HG03575 (cell line): Measurements from ENCODE around the gene MUC12.
"Not testable (repeated sequence)": the region's sequence is repeated elsewhere in the genome, so short reads cannot be mapped to it uniquely, and the experiment has no call there.

Experiments
- ATAC-seq: cut with Tn5 transposase; IDR thresholded peaks from one replicate; pipeline ENCODE4 v1.9.1; 2021; ENCODE audit not compliant: unreplicated experiment, insufficient number of reproducible peaks, low FRiP score; ENCODE audit errors: extremely low read depth

Gene MUC12

DNA sequence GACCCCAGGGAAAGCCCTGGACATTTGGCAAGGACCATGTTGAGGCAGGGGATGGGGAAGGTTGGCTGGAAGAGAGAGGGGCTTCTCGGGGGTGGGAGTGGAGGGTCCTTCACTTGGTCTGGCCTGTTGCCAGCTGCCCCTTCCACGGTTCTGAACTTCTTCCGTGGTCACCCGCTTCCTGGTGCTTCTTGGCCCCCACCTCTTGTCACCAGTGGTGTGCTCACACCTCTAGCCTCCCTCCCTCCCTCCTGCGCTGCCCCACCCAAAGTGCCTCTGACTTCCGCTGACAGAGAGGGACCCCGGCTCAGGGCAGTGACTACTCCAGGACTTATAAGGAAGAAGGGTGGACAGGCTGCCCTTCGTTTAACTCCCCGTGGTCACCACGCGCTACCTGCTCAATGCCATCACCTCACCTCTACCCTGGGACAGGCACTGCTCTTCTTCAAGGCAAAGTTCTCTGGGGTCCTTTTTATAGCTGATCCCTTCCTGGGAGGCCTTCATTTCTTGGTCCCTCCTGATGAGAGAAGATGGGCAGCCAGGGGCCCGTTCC is at the start of gene MUC12:
MUC12 (plus strand) TSS at position 500 of the 550 bp plus-strand sequence. CDS start 58 bp downstream, outside the sequence.
- ATAC-seq = no peak

GRCh38 chr7:100919779-100920437 is 49.5 kb upstream of the MUC12 start:
- ATAC-seq = not testable (repeated sequence)

DNA sequence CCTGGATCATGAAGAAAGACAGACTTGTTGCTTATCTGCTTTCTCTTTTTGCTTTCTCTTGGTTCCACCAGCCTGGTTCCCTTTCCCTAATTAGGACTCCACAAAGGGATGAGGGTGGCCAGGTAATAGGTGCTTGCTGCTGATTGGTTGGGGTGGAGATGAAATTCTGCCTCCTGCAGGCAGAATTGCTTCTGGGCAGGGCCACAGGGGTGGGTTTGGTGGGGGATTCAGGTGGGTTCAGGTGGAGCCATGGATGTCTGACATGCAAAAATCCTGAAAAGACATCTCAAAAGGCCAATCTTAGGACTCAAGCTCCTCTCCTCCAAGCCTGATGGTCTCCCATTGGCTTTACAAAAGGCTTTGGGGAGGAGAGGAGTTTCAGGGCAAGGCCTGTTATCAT is 48.3 kb upstream of the MUC12 start:
- no peak for ATAC-seq

DNA sequence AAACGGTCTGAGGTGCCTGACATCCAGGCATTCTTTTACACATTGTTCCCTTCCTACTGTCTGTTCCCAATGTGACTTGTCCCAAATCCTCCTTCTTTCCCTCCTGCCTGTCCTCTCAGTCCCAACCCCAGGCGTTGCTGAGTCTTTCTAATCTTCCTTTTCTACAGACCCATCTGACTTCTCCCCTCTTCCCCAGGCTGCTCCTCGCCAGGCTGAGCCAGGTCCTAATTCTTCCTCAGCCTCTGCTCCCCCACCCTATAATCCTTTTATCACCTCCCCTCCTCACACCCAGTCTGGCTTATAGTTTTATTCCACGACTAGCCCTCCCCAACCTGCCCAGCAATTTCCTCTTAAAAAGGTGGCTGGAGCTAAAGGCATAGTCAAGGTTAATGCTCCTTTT is 45.7 kb upstream of the MUC12 start:
- ATAC-seq = not testable (repeated sequence)

- no peak for ATAC-seq
These were observed 39.6 kb upstream of the MUC12 start for GRCh38 chr7:100929808-100930174.

- ATAC-seq = no peak
These were observed 35.6 kb upstream of the MUC12 start for GRCh38 chr7:100933734-100934133.

- ATAC-seq = not testable (repeated sequence)
These were observed 34.0 kb upstream of the MUC12 start for GRCh38 chr7:100935381-100935780.

- not testable (repeated sequence) for ATAC-seq
These were observed 33.2 kb upstream of the MUC12 start for GRCh38 chr7:100936167-100936566.

GRCh38 chr7:100942045-100942774 is 27.2 kb upstream of the MUC12 start:
- ATAC-seq = no peak

- ATAC-seq = no peak
These were observed 25.7 kb upstream of the MUC12 start for GRCh38 chr7:100943693-100944092.

GRCh38 chr7:100944138-100944537 is 25.2 kb upstream of the MUC12 start:
- no peak for ATAC-seq

DNA sequence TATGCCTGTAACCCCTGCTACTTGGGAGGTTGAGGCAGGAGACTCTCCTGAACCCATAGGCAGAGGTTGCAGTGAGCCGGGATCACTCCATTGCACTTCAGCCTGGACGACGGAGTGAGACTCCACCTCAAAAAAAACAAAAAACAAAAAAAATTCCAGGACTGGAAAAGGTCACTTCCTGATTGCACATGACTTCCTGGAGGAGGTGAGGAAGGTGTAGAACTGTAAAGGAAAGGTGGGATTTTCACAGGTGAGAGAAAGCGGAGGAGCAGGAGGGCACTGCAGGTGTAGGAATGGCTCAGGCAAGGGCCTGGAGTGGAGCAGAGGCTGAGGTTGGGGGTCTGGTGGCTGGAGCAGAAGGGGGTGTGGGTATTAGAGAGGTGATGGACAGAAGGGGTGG is 23.3 kb upstream of the MUC12 start:
- ATAC-seq = no peak

DNA sequence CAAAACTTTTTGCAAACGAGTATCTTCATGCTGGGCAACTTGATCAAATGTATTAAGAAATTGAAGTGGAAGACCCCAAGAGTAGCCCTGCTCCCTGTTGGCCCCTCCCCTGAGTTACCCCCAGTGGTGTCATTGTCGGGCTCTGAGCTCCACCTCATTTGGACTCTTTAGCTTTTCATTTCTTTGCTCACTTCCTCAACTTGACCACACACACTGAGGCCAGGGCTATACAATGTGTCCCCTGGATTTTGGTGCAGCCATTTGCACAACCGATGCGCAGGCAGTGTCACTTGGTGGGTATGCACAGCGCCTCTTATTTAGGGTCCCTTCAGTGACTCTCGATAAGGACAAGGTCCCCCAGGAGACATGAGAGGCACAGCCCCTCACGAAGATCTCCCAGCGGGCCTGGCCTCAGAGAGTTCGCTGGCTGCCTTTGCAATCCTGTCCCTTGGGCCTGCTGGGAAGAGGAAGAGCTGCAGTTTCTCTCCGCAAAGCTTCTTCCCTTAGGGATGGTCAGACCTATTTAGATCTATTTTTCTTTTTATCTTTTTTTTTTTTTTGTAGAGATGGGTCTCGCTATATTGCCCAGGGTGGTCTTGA is 22.5 kb upstream of the MUC12 start:
- no peak for ATAC-seq

- no peak for ATAC-seq
These were observed 21.6 kb upstream of the MUC12 start for GRCh38 chr7:100947792-100948191.

DNA sequence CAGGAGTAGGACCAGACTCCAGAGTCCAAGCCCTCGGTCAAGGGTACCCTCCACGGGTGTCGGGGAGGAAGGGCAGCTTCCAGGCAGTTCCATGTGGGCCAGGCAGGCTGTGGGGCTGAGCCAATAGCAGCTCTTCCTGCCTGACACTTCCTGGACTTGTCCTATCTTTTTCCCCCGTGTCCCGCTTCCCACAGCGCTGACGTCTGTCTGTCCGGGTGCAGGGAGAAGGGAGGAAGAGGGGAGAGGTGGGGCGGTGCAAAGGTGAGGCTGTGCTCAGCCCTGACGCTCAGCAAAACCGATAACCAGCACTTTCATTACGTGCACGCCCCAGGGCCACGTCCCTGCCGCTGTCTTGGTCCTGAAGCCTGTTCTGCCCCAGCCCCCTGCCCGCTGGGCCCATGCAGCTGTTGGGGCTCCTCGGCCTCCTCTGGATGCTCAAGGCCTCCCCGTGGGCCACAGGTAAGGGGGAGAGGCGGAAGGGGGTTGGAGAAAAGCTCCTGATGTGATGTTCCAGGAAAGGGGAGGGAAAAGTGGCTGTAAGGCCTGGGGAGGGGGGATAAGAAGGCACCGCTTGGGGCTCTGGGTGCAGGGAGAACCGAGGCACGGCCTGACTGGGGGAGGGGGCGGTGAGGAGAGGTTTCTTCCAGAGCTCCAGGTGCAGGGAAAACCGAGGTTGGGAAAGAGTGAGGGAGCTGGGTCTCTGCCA is 20.0 kb upstream of the MUC12 start, which contains the start of gene MUC3A:
MUC3A (plus strand) TSS at position 308 of the 706 bp plus-strand sequence; CDS start at position 399, 91 bp downstream.
- ATAC-seq = no peak

GRCh38 chr7:100949933-100950443 is 19.4 kb upstream of the MUC12 start:
- ATAC-seq = no peak

GRCh38 chr7:100951172-100951571 is 18.2 kb upstream of the MUC12 start:
- no peak for ATAC-seq

DNA sequence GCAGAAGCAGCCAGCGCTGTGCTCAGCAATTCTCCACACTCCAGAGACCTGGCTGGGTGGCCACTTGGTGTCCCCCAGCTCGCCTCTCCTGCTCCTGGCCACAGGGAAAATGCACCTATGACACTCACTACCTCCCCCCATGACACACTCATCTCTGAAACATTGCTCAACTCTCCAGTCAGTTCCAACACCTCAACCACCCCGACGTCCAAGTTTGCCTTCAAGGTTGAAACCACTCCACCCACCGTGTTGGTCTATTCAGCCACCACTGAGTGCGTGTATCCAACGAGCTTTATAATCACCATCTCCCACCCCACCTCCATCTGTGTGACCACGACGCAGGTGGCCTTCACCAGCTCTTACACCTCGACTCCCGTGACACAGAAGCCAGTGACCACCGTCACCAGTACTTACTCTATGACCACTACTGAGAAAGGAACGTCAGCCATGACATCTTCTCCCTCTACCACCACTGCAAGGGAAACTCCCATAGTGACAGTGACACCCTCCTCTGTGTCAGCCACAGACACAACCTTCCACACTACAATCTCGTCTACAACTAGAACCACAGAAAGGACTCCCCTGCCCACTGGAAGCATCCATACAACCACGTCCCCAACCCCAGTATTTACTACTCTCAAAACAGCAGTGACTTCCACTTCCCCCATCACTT is 17.3 kb upstream of the MUC12 start:
- no peak for ATAC-seq

DNA sequence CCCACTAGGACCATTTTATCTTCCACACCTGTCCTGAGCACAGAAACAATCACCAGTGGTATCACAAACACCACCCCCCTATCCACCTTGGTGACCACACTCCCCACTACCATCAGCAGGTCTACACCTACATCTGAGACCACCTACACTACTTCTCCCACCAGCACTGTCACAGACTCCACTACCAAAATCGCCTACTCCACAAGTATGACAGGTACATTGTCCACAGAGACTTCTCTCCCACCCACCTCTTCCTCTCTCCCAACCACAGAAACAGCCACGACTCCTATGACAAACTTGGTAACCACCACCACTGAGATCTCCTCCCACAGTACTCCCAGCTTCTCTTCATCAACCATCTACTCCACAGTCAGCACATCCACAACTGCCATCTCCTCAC is 16.7 kb upstream of the MUC12 start:
- ATAC-seq = no peak
